Activated CD4-positive, alpha-beta T cell treated with anti-CD3 and anti-CD28 coated beads, Interleukin-2, Interleukin-4, amounts not matched to agents 100 ng/mL and 50 ng/mL, durations not matched to agents 16 hours and 8 hours (primary cell): ENCODE measurements around the gene ALG3.

Experiments used
- DNase-seq: peaks from one replicate; pipeline ENCODE4 v3.0.0-alpha.2; 2020; ENCODE audit warnings: low spot score

The ALG3 gene

GRCh38 chr3:184192889-184193288 is 55.9 kb downstream of the ALG3 start:
- no peak for DNase-seq
